ENCODE measurements around the gene CAV3. TPM values are rescaled to one million over a fixed set of nuclear protein-coding genes. Genes with fewer than 3 reads are reported as not detected.

Gene CAV3
- total RNA-seq, 1 donor, result not detected

- no peak overlapping the region for H3K4me3 ChIP-seq (ENCODE audit: low read depth, low read length)
Measured at GRCh38 chr3:8755097-8755496, 21.5 kb downstream of the CAV3 start.

DNA sequence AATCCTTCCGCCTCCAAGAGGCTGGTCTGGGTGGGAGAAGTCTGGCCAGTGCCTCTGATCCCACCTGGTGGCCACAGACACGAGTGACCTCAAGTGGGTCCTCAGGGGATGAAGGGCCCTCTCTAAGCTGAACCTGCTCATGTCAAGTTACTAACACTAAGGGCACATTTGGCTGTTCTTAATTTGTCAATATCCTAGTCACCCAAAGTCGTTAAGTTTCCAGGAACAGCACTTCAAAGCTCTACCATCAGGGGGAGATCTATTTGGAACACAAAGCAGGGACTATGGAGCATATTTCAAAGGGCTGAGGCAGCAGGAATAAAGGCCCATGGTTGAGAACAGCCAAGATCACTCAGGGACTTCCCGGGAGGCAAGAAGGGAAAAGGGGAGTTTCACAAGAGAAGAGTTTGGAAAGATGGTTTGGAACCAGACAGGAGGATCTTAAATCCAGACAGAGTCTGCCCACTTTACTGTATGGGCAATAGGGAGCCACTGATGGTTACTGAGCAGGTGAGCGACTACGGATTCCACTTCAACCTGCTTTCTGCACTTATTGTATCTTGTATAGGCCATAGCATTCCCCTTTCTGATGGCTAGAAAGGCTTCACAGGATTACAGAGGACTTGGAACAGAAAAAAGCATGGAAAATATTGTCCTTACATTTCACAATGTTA is 22.1 kb downstream of the CAV3 start:
- no peak overlapping the region for H3K4me3 ChIP-seq (ENCODE audit: low read depth, low read length)
- peak; percentile 18 for DNase-seq (ENCODE audit: low read depth)
- peak; percentile 56 for TF ChIP-seq CTCF (IDR thresholded peaks at IDR 0.05; ENCODE audit: insufficient read depth, low read depth, low read length)

More at GRCh38 chr3:8755097-8755496, 21.5 kb downstream of the CAV3 start:
- no peak for TF ChIP-seq CTCF (IDR thresholded peaks at IDR 0.05; ENCODE audit: insufficient read depth, low read depth, low read length)
- no peak for DNase-seq (ENCODE audit: low read depth)

GRCh38 chr3:8756671-8757070 is 23.1 kb downstream of the CAV3 start:
- H3K4me3 ChIP-seq (ENCODE audit: low read depth, low read length), result no peak overlapping the region
- TF ChIP-seq CTCF (IDR thresholded peaks at IDR 0.05; ENCODE audit: insufficient read depth, low read depth, low read length), result no peak
- no peak for DNase-seq (ENCODE audit: low read depth)

GRCh38 chr3:8757551-8758518 is 24.2 kb downstream of the CAV3 start:
- no peak for TF ChIP-seq CTCF (IDR thresholded peaks at IDR 0.05; ENCODE audit: insufficient read depth, low read depth, low read length)
- no peak overlapping the region for H3K4me3 ChIP-seq (ENCODE audit: low read depth, low read length)
- DNase-seq (ENCODE audit: low read depth), result peak; percentile 72

DNA sequence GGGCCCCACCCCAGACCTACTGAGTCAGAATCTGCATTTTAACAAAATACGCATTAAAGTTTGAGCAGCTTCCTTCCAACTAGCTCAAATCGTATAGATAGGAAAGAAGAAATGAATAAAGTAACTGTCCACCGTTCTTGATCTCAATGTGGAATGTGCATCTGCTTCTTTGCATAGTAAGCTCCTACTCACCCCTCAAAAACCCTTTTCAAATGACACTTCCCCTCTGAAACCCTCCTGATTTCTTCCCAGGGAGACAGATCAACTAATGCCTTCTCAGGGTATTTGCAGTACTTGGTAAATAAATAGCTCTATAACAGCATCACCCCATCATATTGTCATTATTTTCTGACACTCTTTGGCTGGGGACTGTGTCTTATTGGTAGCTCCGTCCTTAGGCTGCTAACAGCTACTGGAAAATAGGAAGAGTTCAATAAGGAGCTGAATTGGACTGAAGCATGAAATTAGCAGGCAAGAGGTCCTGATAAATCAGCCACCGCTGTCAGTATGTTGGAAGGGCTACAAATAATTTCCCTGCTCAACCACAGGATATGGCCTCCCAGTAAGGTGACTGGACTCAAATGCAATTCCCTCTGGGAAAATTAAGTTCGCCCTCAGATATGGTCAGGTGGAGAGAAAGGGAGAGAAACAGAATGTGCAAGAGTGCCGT is 25.6 kb downstream of the CAV3 start:
- DNase-seq (ENCODE audit: low read depth), result no peak
- TF ChIP-seq CTCF (IDR thresholded peaks at IDR 0.05; ENCODE audit: insufficient read depth, low read depth, low read length), result no peak

GRCh38 chr3:8760091-8760490 is 26.5 kb downstream of the CAV3 start:
- no peak for DNase-seq (ENCODE audit: low read depth)
- H3K4me3 ChIP-seq (ENCODE audit: low read depth, low read length), result no peak overlapping the region
- no peak for TF ChIP-seq CTCF (IDR thresholded peaks at IDR 0.05; ENCODE audit: insufficient read depth, low read depth, low read length)

More for the DNA sequence above, 25.6 kb downstream of the CAV3 start:
- H3K4me3 ChIP-seq (ENCODE audit: low read depth, low read length), result no peak overlapping the region

All from fibroblast of villous mesenchyme (primary cell).